GM19455 (cell line): Measurements from ENCODE around the gene UTP25.

Experiments used
- ATAC-seq: cut with Tn5 transposase; IDR thresholded peaks from one replicate; pipeline ENCODE4 v1.9.1; 2021; ENCODE audit not compliant: unreplicated experiment

UTP25 gene

DNA sequence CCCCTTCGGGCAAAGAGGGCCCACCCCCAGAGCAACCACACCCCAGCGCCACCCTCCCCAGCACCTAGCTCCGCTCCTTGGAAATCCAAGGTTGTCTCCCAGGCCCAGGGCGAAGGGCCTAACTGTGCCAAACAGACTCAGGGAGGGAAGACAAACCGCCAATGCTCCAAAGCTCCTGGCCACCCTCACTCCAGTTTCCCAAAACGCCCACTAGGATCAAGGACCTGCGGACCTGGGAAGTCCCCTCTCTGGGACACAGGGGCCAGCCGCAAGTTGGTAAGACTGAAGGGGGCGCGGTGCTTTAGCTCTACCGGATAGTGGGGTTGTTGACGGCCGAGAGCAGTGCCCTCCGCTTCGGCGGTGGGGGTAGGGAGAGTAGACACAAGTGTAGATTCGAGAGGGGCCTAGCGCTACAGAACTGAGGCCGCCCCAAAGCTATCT is 22.4 kb upstream of the UTP25 start:
- no peak for ATAC-seq

DNA sequence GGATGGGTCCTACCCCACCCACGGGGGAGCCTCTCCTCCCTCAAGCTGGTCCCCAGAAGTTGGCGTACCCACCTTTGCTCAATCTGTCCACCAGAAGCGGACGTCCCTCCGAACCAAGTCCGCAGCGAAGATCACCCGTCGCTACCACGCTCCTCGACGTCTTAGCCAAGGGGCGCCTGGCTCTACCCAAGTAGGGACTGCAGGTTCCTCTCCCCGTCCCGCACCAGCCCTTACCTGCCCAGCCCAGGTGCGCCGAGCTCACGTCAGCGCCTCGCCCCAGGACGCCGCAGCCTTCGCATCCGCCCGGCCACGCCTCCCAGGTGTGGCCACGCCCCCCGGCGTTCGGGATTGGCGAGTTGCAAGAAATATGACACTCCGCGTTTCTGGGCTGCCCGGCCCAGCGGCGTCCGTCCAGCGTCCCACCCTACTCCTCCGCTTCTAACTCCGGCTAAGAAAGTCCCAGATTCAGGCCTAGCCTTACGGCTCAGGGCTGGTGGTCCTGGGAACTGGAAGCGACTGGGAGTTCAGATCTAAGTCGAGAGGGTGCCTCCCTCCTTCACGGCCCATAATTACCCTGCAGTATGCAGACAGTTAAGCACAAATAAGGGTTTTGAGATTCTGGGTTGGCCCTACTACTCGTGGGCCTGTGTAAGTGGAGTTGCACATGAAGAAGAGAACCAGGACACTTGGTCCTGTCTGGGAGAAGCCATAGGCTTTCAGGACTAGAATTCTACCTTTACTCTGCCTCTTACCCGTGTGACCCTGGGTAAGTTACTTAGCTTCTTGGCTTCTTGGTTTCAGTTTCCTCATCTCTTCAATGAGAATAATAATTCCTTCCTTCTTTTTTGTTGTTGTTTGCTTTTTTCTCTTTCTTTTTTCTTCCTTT is 21.7 kb upstream of the UTP25 start, which contains the start of gene IRF6:
TSS of gene IRF6 (minus strand) at position 268 of the 886 bp plus-strand sequence. CDS start 4,729 bp downstream, outside the sequence.
- ATAC-seq = peak; percentile 95

- no peak for ATAC-seq
Measured at GRCh38 chr1:209807509-209807908, 20.3 kb upstream of the UTP25 start.

GRCh38 chr1:209808059-209808581 is 19.7 kb upstream of the UTP25 start:
- no peak for ATAC-seq

GRCh38 chr1:209809611-209810010 is 18.2 kb upstream of the UTP25 start:
- no peak for ATAC-seq

GRCh38 chr1:209810783-209811182 is 17.0 kb upstream of the UTP25 start:
- ATAC-seq = no peak

DNA sequence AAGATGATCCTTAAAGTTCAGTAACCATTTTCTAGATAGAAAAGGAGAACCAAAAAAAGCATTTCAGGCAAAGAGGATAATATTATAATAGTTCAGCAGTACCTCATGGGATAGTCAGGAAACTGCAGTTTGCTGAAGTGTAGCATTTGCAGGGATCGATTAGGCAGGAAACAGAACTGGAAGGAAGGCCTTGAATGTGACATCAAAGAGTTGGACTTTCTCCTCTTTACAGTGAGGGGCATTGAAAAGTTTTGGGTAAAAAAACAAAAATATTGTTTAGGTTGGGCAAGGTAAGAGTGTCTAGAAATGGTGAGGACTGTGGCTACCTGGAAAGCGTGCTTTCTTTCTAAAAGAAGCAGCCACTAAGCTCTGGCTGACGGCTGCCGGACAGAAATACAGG is 13.9 kb upstream of the UTP25 start:
- ATAC-seq = no peak

DNA sequence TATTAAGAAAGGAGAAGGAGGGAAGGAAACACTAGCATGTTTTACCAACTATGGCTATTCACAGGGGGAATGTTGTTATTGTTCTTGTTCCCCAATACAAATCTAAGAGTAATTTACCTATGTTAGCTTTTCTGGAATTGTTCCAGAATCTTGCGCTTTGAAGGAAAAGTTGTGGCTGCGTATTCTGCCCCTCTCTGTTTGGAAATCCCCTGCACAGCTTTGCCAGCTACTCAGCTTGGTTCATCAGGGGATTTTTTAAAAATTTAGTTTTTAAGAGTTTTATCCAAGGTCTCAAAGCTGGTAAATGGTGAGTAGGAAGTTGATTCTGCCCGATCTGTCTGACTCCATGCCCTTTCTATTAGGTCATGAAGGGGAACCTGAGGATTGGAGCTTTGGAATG is 12.3 kb upstream of the UTP25 start:
- no peak for ATAC-seq

- no peak for ATAC-seq
Measured at GRCh38 chr1:209815931-209816341, 11.8 kb upstream of the UTP25 start.

- no peak for ATAC-seq
Measured at GRCh38 chr1:209816923-209817322, 10.8 kb upstream of the UTP25 start.

- ATAC-seq = no peak
Measured at GRCh38 chr1:209817691-209818090, 10.1 kb upstream of the UTP25 start.

DNA sequence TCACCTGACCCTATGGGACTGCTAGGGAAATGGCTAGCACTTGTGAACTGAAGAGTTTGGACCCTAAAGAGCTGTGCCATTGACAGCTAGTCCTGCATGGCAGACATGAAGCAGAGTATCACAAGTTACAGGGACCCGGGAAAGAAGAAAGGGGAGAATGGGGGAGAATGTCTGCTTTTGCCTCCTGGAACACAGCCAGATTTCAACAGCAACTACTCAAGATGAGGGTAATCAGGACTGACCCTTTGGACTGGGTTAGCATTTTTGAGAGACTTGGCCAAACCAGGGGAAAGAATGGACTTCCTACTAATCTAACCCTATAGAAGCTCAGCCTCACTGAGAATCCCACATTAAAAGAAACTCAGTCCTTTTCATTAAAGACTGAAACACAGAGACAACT is 8.7 kb upstream of the UTP25 start:
- no peak for ATAC-seq

- ATAC-seq = no peak
Measured at GRCh38 chr1:209820986-209821385, 6.8 kb upstream of the UTP25 start.

DNA sequence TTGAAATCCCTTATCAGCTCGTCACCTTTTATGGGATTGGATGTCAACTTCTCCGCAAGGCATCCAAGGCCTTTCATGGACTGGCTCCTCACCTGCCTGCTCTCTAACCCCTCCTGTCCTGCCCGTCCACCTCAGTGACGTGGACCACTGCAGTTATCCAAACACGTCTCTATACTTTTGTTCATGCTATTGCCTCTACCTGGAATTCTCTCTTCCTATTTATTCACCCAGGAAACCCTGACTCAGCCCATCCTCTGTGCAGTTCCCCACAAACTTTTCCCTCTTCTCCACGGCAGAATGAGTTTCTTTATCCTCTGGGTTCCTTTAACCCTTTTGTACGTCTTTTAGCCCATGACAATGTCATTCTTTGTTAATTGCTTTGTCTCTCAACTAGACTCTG is 5.1 kb upstream of the UTP25 start:
- no peak for ATAC-seq

GRCh38 chr1:209823143-209824041 is 4.4 kb upstream of the UTP25 start:
- no peak for ATAC-seq

DNA sequence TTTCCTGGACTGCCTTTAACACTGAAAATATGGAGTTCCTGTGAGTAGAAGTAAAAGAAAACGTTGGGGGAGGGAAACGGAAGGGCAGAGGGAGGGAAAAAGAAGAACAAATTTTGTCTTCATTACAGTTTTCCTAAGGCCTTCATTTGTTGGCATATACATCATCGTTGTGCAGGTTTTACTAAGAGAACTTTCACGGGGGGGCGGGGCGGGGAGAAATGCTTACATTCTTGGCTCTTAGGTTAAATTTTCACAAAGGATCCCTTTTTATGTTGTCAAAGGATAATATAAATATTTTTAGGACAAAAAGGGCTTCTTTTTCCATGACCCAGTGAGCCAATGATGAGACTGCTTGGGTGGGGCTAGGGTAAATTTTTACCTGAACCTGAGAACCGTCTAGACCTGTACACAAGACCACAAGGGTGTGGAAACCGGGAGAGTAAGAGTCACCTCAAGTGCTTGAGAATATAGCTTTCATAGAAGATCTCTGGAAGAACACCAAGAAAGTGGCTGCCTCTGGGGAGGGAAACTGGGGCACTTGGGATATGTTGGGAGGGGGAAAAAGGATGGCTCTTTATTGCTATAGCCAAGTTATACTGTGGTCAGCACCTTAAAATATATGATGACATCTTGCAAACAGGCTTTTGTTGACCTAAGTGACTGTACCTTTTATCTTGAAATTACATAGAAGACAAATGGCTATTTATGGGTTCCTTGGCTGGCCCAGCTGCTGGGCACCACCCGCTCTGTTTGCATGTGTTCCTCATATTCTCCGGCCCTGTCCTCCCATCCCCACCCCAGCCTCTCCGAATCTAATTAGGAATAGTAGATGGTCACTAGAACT is 2.0 kb upstream of the UTP25 start:
- ATAC-seq = no peak

GRCh38 chr1:209829716-209830115 is 1.9 kb downstream of the UTP25 start:
- ATAC-seq = no peak

DNA sequence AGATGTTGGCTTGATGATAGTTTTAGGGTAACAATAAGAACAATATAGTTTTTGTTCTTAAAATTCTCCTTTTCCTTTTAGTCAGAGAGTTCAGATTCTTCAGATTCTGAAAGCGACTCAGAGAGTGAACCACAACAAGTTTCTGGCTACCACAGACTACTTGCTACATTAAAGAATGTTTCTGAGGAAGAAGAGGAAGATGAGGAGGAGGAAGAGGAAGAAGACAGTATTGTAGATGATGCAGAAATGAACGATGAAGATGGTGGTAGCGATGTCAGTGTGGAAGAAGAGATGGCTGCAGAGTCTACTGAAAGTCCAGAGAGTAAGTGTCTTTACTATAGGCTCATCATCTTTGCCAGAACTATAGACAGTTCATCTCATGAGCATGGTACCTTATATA is 3.0 kb downstream of the UTP25 start:
- ATAC-seq = no peak

GRCh38 chr1:209831615-209832014 is 3.8 kb downstream of the UTP25 start:
- ATAC-seq = no peak

- no peak for ATAC-seq
Measured at GRCh38 chr1:209835782-209836298, 8.1 kb downstream of the UTP25 start.
